Activated naive CD8-positive, alpha-beta T cell treated with anti-CD3 and anti-CD28 coated beads, Interleukin-2, amount 50 U/mL, for 24 hours (primary cell): ENCODE results near the gene NCOR2.

Experiments
- ATAC-seq: fragments of 150-1000 bp; cut with Tn5 transposase; one replicate; pipeline ENCODE4 v1.10.0; 2021
- DNase-seq: peaks from one replicate; pipeline ENCODE4 v3.0.0; 2021
- H3K27ac Mint-ChIP-seq: one replicate; pipeline ENCODE4 v1.8.0; 2021; ENCODE audit warnings: mild to moderate bottlenecking, mixed read lengths
- H3K27me3 Mint-ChIP-seq: one replicate; pipeline ENCODE4 v1.8.0; 2021; ENCODE audit warnings: mixed read lengths
- H3K36me3 Mint-ChIP-seq: one replicate; pipeline ENCODE4 v1.8.0; 2021; ENCODE audit warnings: low read depth, mixed read lengths
- H3K4me1 Mint-ChIP-seq: one replicate; pipeline ENCODE4 v1.8.0; 2021; ENCODE audit warnings: mixed read lengths
- H3K4me3 Mint-ChIP-seq: one replicate; pipeline ENCODE4 v1.8.0; 2021; ENCODE audit warnings: mild to moderate bottlenecking, moderate library complexity, mixed read lengths
- H3K9me3 Mint-ChIP-seq: one replicate; pipeline ENCODE4 v1.8.0; 2021; ENCODE audit warnings: mixed read lengths

The NCOR2 gene

DNA sequence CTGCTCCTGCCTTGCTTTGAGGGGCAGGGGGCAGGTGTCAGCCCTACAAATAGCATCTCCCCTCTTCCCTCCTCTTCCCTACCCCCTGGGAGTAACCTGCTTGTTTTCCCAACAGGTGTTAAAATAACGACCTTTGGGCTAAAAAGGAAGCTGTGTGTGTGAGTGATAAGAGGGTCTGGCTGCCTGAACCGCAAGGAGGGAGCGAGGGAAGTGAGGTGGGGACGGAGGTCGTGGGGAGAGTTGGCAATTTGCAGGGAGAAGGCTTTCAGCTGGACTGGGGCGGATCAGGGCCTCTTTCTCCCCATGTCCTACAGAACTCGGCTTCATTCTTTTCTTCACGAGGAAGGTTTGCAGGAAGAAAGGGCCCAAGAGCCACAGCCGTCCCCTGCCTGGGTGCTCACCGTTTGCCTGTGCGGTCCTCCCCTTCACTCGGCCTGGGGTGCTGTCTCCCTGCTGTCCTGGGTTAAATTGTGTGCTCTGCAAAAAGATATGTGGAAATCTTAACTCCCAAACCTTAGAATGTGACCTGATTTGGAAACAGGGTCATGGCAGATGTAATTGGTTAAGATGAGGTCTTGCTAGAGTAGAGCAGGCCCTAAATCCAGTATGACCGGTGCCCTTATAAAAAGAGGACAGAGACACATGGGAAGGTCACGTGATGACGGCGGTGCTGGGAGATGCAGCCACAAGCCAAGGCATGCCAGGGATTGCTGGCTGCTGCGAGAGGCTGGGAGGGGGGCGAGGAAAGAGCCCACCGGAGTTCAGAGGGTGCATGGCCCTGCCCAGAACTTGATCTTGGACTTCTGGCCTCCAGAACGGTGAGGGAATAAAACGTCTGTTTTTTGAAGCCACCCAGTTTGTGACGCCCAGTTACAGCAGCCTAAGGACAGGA is 38.7 kb upstream of the NCOR2 start:
- Mint-ChIP-seq H3K27ac (no peak overlapping the region), H3K27me3 (peaks cover 25% of the 10 kb centered on the region), H3K4me1 (peaks cover 20% of the 10 kb centered on the region), H3K36me3 (no peaks in the 10 kb centered on the region), H3K4me3 (no peak overlapping the region), H3K9me3 (no peaks in the 10 kb centered on the region)
- DNase-seq (no peak), ATAC-seq (no peak)

DNA sequence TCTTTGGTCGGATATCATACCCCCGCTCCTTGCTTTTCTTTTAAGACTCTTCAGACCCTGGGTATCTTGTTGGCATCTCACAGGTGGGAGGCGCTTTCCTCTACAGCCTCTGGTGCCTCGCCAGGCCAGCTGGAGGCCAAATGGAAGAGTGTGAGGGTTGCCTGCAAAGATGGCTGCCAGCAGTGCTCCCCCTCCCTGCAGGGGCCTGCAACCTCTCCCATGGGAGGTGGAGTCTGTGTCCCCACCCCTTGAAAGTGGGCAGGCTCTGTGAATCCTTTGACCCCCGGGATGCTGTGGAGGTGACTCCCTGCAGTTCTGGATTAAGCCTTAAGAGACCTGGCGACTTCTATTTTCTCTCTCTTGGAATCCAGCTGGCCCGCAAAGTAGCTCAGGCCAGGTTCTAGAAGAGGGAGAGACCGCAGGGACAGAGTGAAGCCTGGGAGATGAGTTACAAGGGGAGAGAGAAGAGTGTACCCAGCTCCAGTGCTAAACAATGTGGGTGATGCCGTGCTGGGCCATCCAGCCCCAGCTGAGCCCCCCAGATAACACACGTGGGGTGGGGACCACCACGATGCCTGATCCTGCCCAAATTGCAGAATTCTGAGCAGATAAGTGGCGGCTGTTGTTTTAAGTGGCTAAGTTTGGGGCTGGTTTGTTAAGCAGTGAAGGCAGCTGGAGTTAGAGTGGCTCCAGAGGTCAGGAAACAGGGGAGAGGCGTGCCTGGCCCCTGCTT is 37.9 kb upstream of the NCOR2 start:
- ATAC-seq = no peak
- Mint-ChIP-seq H3K27ac (no peak overlapping the region), H3K36me3 (no peaks in the 10 kb centered on the region), H3K4me1 (peaks cover 20% of the 10 kb centered on the region), H3K9me3 (no peaks in the 10 kb centered on the region), H3K4me3 (no peak overlapping the region), H3K27me3 (peaks cover 25% of the 10 kb centered on the region)
- no peak for DNase-seq

DNA sequence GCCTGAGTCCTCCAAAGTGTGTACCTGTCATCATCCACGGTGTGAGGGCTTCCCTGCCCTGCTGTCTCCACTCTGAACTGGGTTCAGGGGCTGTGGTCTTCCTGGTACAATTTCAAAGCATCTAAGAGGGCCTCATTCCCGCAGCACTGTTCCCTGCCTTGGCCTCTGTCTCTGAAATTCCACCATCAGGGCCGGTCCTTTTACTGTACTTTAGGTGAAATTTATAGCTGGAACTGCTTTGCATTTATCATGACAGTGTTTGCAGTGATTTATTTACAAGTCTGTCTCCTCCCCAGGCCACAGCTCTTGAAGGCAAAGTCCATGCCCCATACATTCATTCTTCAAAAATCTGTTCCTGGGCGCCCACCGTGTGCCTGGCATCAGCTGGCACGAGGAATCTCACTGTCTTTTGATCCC is 36.9 kb upstream of the NCOR2 start:
- H3K36me3 Mint-ChIP-seq = peaks cover 1% of the 10 kb centered on the region
- no peak for ATAC-seq
- no peak overlapping the region for H3K4me3 Mint-ChIP-seq
- no peak overlapping the region for H3K27ac Mint-ChIP-seq
- H3K9me3 Mint-ChIP-seq = no peaks in the 10 kb centered on the region
- peaks cover 15% of the 10 kb centered on the region for H3K4me1 Mint-ChIP-seq
- peaks cover 19% of the 10 kb centered on the region for H3K27me3 Mint-ChIP-seq
- DNase-seq = no peak

DNA sequence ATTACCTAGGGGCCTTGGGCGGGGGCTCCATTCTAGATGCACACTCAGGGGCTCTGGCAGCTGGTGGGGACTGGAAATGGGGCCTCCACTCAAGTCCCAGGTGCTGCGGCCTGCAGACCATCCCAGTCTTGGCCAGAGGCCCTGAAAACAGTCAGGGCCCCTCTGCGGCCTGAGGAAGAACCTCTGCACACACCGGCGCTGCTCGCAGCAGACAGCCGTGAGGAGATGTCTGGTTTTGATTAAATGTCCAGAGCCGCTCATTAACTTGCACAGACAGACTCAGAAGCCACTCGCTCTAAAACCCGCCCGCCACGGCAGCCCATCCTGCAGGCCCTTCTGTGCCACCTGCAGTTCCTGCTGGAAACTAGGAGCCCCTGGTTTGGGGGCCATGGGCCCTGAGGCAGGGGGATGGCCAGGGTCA is 36.4 kb upstream of the NCOR2 start:
- no peak for DNase-seq
- ATAC-seq = no peak
- H3K9me3 Mint-ChIP-seq = no peaks in the 10 kb centered on the region
- no peak overlapping the region for H3K27ac Mint-ChIP-seq
- H3K4me3 Mint-ChIP-seq = no peak overlapping the region
- H3K27me3 Mint-ChIP-seq = peaks cover 20% of the 10 kb centered on the region
- H3K36me3 Mint-ChIP-seq = peaks cover 1% of the 10 kb centered on the region
- peaks cover 15% of the 10 kb centered on the region for H3K4me1 Mint-ChIP-seq

DNA sequence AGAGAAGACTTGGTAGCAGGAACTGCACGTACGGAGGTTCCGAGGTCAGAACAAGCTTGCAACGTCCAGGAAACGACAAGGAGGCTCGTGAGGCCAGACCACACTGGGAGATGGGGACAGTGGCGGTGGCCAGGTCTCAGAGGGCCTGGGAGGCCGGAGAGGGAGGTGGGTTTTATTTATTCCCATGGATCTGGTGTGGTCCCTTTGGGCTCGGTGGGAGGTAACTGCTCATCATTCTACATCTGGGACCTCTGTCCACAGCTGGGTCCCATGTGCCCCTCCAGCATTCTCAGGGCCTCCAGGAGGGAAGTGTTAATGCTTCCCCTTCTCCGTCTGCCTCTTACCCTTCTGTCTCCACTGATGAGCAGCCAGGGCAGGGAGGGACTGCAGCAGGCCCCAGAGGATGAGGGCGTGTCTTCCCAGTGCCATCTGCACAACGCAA is 35.7 kb upstream of the NCOR2 start:
- peaks cover 14% of the 10 kb centered on the region for H3K27me3 Mint-ChIP-seq
- H3K36me3 Mint-ChIP-seq = peaks cover 1% of the 10 kb centered on the region
- DNase-seq = no peak
- no peak for ATAC-seq
- H3K4me3 Mint-ChIP-seq = no peak overlapping the region
- H3K9me3 Mint-ChIP-seq = no peaks in the 10 kb centered on the region
- H3K27ac Mint-ChIP-seq = no peak overlapping the region
- H3K4me1 Mint-ChIP-seq = peaks cover 10% of the 10 kb centered on the region

DNA sequence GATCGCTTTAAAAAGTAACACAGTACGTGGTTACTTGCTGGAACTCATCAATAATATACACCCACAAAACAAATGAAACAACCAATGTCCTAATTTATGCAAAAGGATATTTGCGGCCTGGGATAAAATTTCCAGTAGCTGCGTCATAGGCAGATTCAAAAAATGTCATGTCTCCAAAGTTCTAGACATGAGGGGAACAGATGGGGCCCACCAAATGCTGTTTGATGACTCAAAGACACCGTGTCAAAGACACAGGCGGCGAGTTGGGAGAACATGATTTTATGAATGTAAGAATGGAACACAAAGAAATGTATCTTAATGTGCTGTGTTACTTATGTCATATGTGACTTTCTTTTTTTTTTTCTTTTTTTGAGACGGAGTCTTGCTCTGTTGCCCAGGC is 34.3 kb upstream of the NCOR2 start:
- DNase-seq (no peak), ATAC-seq (no peak)
- Mint-ChIP-seq H3K36me3 (peaks cover 1% of the 10 kb centered on the region), H3K4me3 (no peak overlapping the region), H3K9me3 (no peaks in the 10 kb centered on the region), H3K27ac (no peak overlapping the region), H3K4me1 (peaks cover 9% of the 10 kb centered on the region), H3K27me3 (peaks cover 13% of the 10 kb centered on the region)

DNA sequence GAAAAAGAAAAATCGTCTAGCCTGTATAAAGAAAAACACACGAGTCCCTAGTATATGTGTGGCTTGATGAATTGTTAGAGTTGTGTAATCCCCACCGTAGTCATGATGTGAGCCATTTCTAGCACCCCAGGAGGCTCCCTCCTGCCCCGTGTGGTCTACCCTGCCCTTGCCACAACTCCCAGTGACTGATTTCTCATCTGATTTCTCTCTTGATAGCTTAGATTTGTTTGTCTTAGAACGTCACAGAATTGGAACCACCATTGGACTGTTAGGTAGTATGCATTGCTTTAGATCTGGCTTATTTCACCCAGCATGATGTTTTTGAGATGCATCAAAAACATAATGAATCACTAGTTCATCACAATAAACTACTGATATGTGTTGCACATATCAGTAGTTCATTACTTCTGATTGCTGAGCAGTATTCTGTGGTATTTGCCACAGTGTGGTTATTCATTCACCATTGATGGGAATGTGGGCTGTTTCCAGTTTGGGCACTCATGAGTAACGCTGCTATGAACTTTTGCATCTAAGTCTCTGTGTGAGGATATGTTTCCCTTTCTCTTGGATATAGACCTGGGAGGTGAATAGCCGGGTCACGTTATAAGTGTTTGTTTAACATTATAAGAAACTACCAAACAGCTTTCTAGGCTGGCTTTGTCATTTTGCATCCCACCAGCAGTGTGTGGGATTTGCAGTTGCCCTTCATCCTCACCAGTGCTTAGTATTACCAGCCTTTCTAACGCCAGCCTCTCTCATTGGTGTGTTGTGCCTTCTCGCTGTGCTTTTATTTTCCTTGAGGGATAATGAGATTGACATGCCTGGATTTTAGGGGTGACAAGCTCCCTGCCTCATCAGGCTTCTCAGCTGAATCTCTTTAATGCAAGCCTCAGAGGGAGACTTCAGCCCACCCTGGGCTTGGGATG is 31.9 kb upstream of the NCOR2 start:
- H3K4me3 Mint-ChIP-seq = peak overlapping the region; percentile 5
- H3K36me3 Mint-ChIP-seq = peaks cover 1% of the 10 kb centered on the region
- H3K27me3 Mint-ChIP-seq = peaks cover 13% of the 10 kb centered on the region
- H3K9me3 Mint-ChIP-seq = no peaks in the 10 kb centered on the region
- H3K27ac Mint-ChIP-seq = no peak overlapping the region
- ATAC-seq (peak; percentile 75), DNase-seq (no peak)
- H3K4me1 Mint-ChIP-seq = peaks cover 9% of the 10 kb centered on the region

DNA sequence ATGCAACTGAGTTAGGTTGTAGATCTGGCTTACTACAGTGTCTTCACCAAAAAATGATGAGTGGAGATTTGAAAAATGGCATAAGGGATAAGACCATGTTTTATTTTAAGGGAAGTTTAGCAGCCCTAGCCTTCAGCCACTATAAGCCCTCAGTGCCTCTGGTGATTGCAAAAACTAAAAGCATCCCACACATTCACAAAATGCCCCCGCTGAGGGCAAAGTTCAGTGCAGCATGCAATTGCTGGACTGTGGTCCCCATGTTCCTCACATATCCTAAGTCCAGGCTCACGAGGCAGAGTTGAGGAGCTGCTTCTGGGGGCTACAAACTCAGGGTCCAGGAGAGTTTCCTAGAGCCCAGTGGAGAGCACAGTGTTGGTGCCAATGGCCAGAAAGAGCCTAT is 29.6 kb upstream of the NCOR2 start:
- Mint-ChIP-seq H3K36me3 (peaks cover 1% of the 10 kb centered on the region), H3K27me3 (peaks cover 14% of the 10 kb centered on the region), H3K9me3 (no peaks in the 10 kb centered on the region), H3K4me3 (no peak overlapping the region), H3K27ac (no peak overlapping the region), H3K4me1 (peaks cover 17% of the 10 kb centered on the region)
- DNase-seq = no peak
- no peak for ATAC-seq

DNA sequence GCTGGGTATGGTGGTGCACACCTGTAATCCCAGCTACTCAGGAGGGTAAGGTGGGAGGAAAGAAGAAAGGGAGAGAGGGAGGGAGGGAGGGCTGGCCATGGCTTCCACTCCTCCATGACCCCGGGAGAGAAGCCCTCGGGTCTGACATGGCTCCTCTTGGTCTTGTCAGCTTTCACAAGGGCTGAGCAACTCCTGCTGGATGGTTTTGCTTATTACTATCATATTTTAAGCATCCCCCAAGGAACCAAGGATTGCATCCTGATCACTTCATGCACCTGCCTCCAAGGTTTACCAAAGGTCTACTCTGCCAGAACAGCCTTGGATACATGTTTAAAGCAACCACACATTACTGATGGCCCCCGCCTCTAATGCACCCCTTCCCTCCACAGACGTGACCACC is 28.0 kb upstream of the NCOR2 start:
- Mint-ChIP-seq H3K4me1 (peaks cover 17% of the 10 kb centered on the region), H3K27ac (no peak overlapping the region), H3K4me3 (no peak overlapping the region), H3K36me3 (peaks cover 1% of the 10 kb centered on the region), H3K9me3 (peaks cover 6% of the 10 kb centered on the region), H3K27me3 (peaks cover 18% of the 10 kb centered on the region)
- ATAC-seq (no peak), DNase-seq (no peak)

DNA sequence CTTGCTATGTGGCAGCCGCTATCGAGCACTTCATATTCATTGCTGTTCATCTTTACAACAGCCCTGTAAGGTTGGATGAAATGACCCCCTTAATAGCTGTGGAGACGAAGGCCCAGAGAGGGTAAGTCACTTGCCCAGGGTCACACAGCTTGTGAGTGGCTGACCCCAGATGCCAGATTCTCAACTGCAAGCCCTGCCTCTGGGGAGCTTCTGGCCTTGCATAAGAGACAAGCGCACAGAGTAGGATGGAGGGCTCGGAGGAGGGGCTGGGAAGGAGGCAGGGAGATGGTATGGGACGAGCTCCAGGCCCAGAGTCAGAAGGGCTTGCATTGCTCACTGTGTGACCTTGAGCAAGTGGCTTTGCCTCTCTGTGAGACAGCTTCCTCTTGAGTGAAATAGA is 27.4 kb upstream of the NCOR2 start:
- Mint-ChIP-seq H3K9me3 (peaks cover 6% of the 10 kb centered on the region), H3K36me3 (peaks cover 1% of the 10 kb centered on the region), H3K4me1 (peaks cover 20% of the 10 kb centered on the region), H3K27me3 (peaks cover 20% of the 10 kb centered on the region), H3K4me3 (no peak overlapping the region), H3K27ac (no peak overlapping the region)
- ATAC-seq = no peak
- DNase-seq = no peak

DNA sequence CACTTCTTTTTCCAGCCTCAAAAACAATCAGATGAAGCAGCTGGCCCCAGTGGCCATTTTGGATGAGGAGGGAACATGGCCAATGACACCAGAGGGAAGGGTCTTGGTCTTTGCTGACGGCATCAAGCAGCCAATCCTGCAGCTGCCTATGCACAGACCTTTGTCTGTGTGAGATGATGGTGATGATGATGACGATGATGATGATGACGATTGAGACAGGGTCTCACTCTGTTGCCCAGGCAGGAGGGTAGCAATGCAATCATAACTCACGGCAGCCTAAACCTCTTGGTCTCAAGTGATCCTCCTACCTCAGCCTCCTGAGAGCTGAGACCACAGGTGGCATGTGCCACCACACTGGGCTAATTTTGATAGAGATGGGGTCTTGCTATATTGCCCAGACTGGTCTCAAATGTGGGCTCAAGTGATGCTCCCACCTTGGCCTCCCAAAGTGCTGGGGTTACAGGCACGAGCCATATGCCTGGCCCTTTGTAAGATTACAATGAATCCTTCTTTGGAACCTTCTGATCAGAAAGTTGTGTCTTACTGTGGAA is 26.5 kb upstream of the NCOR2 start:
- H3K4me1 Mint-ChIP-seq = peaks cover 23% of the 10 kb centered on the region
- peaks cover 19% of the 10 kb centered on the region for H3K27me3 Mint-ChIP-seq
- DNase-seq (no peak), ATAC-seq (no peak)
- H3K27ac Mint-ChIP-seq = no peak overlapping the region
- no peaks in the 10 kb centered on the region for H3K36me3 Mint-ChIP-seq
- H3K9me3 Mint-ChIP-seq = peaks cover 6% of the 10 kb centered on the region
- no peak overlapping the region for H3K4me3 Mint-ChIP-seq

DNA sequence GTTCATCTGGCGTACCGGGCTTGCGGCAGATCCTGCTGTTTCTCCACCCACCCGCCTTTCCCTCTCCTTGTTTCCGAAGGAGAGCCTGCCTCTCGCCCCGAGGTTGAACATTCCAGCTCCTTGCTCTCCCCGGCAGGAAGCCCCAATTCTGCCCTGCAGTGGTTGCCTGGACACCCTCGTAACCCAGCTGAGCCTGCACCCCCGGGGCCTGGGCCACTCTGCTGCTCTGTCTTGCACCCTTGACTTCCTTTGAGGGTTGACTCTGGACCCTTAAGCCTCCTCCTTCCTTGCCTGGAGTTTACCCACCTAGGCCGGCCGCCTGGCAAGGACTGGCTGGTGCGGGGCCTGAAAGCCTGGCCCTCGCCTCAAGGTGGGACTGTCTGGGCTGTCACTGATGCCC is 25.8 kb upstream of the NCOR2 start:
- H3K4me1 Mint-ChIP-seq = peaks cover 27% of the 10 kb centered on the region
- ATAC-seq (no peak), DNase-seq (no peak)
- peaks cover 6% of the 10 kb centered on the region for H3K9me3 Mint-ChIP-seq
- no peak overlapping the region for H3K27ac Mint-ChIP-seq
- no peaks in the 10 kb centered on the region for H3K36me3 Mint-ChIP-seq
- H3K4me3 Mint-ChIP-seq = no peak overlapping the region
- H3K27me3 Mint-ChIP-seq = peaks cover 19% of the 10 kb centered on the region

DNA sequence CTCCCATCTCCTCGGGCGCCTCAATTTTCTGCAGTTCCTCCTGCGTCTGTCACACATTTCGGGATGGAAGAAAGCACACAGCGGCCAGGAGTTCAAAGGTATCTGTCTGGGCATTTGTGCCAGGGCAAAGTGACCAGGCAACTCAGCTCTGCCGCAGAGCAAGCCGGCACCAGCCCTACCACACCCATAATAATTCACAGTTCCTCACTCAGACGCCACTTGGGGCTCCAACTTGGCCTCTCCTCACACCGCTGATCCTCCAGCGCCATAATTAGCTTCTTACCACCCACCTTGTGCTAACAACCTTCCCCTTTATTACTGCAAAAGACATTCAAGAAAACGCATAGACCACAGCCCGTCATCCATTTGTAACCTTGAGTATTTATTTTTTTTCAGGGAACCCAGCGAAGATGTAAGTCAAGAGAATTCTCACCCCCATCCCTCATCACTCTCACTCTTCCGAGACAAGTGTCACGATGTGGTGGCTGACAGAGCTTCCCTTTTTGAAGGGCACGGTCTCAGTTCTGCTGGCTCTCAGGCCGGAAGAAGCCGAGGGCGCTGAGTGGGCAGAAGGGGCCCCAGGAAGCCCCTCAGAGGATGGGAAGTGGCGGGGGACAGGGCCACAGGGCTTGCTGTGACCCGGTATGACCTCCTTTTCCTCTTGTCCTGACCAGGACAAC is 25.2 kb upstream of the NCOR2 start:
- DNase-seq = no peak
- Mint-ChIP-seq H3K27me3 (peaks cover 18% of the 10 kb centered on the region), H3K4me1 (peaks cover 28% of the 10 kb centered on the region), H3K27ac (peak overlapping the region; percentile 26), H3K36me3 (no peaks in the 10 kb centered on the region), H3K4me3 (no peak overlapping the region), H3K9me3 (peaks cover 6% of the 10 kb centered on the region)
- no peak for ATAC-seq

DNA sequence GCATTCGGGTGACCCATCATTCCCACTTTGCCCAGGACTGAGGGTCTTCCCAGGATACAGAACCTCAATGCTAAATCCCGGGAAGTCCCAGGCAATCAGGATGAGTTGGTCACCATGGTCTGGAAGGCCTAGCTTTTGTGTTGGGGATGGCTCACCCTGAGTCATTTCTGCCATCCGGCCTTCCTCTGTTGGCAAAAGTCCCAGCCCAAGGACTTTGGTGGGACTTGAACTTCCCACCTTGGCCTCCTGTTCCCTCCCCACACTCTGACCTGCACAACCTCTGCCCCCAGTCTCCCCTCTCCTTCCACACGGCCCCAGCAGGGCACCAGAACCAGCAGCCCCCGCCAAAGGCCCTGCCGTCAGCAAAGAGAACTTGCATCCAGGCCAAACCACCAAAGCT is 24.6 kb upstream of the NCOR2 start:
- peaks cover 6% of the 10 kb centered on the region for H3K9me3 Mint-ChIP-seq
- H3K4me3 Mint-ChIP-seq = no peak overlapping the region
- no peak for DNase-seq

More for the DNA sequence above, 24.6 kb upstream of the NCOR2 start:
- Mint-ChIP-seq H3K27ac (peak overlapping the region; percentile 26), H3K27me3 (peaks cover 13% of the 10 kb centered on the region), H3K36me3 (no peaks in the 10 kb centered on the region), H3K4me1 (peaks cover 29% of the 10 kb centered on the region)
- no peak for ATAC-seq
